Transverse colon (tissue), 4 donors: ENCODE measurements around the gene MAML1.

Source experiments
- EP300 ChIP-seq: sonication (generic); formaldehyde crosslinking; IDR thresholded peaks from one replicate; pipeline ENCODE4 v1.6.1; 2017; ENCODE audit warnings: antibody characterized with exemption, low read depth
- POLR2A ChIP-seq: fragments of 450-650 bp; IDR thresholded peaks from one replicate; pipeline ENCODE4 v1.6.1; 2016; ENCODE audit warnings: antibody characterized with exemption, mild to moderate bottlenecking, moderate library complexity
- POLR2AphosphoS5 ChIP-seq, 3 donors: sonication (generic); formaldehyde crosslinking; IDR thresholded peaks; one replicate each; pipeline ENCODE4 v1.6.1; 2016; ENCODE audit warnings: antibody characterized with exemption in 3 of 3
- TF ChIP-seq, protein P1 (sequence below), 5 experiments: fragments of 200-600 bp in 3 of 5; fragments of 450-650 bp in 2 of 5; sonication (generic) in 3 of 5; IDR thresholded peaks; 1 replicate in 2 of 5; 2 replicates in 3 of 5; pipeline ENCODE4 v1.5.1; 2016 to 2017; ENCODE audit warnings: antibody characterized with exemption in 5 of 5, inconsistent platforms in 3 of 5, mild to moderate bottlenecking in 2 of 5, moderate library complexity in 1 of 5

DNA sequence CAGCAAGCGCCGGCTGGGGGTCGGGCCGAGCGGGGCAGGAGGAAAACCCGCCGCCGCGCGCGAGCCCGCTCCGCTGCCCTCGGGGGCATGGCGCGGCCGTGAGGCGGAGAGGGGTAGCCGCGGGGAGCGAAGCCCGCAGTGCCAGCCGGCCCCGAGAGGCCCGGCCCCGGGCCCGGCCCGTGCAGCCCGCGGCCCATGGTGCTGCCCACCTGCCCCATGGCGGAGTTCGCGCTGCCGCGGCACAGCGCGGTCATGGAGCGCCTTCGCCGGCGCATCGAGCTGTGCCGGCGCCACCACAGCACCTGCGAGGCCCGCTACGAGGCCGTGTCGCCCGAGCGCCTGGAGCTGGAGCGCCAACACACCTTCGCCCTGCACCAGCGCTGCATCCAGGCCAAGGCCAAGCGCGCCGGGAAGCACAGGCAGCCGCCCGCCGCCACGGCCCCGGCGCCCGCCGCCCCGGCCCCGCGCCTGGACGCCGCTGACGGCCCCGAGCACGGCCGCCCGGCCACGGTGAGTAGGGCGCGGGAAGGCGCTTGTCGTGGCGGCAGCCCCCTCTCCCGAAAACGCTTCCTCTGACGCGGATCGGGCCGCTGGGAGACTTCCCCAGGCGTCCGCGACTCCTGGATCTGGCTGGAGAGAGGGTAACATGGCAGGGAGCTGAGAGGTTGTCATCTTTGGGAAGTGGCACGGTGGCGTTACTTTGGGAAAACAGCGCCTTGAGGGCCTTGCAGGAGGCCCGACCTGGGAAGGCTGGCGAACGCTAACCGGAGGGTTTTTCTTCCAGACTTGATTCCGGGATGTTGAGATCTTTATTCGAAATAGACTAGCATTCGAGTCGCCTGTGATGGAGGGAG lies 523 bp downstream of the MAML1 start:
- TF ChIP-seq, protein P1, sequence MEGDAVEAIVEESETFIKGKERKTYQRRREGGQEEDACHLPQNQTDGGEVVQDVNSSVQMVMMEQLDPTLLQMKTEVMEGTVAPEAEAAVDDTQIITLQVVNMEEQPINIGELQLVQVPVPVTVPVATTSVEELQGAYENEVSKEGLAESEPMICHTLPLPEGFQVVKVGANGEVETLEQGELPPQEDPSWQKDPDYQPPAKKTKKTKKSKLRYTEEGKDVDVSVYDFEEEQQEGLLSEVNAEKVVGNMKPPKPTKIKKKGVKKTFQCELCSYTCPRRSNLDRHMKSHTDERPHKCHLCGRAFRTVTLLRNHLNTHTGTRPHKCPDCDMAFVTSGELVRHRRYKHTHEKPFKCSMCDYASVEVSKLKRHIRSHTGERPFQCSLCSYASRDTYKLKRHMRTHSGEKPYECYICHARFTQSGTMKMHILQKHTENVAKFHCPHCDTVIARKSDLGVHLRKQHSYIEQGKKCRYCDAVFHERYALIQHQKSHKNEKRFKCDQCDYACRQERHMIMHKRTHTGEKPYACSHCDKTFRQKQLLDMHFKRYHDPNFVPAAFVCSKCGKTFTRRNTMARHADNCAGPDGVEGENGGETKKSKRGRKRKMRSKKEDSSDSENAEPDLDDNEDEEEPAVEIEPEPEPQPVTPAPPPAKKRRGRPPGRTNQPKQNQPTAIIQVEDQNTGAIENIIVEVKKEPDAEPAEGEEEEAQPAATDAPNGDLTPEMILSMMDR (IDR thresholded peaks at IDR 0.05) = no peak
- TF ChIP-seq POLR2A = no peak
- no peak for TF ChIP-seq POLR2AphosphoS5 (IDR thresholded peaks at IDR 0.05)
- no peak for TF ChIP-seq EP300
